ENCODE results near the gene FAM219B. TPM values are rescaled to one million over a fixed set of nuclear protein-coding genes. Genes with fewer than 3 reads are reported as not detected.

Gene FAM219B
- total and polyA plus RNA-seq, 2 of the 8 experiments (the other 6 are each of a cell fraction or from before 2014, with no cell fraction given) = 57.1 to 66.6 TPM

DNA sequence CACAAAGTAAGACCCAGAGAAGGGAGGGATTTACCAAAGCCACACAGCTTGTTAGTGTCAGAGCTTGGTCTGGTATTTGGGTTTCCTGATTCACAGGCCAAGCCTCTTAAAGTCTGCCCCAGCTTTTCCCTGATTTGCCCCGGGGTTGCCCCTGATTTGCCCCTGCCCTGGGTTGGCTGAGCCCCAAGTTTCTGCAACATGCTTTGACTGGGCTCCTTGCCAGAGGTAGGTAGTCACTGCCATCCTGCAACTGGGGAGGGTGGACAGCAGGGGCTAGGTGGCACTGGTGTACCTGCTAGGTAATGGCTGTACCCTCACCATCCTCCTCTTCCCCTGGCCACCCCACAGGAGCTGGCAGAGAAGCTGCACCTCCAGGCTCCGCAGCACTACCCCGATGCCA is 14.3 kb downstream of the FAM219B start (continued):
- no peak for TF ChIP-seq ASH2L (IDR thresholded peaks at IDR 0.05; ENCODE audit: low read length)
- no peak for TF ChIP-seq CREB1 (IDR thresholded peaks at IDR 0.05)
- TF ChIP-seq SP2 (IDR thresholded peaks at IDR 0.05; ENCODE audit: low read length) = no peak
- TF ChIP-seq CBX5 (IDR thresholded peaks at IDR 0.05; ENCODE audit: low read depth, low read length) = no peak
- no peak for TF ChIP-seq KDM4A (IDR thresholded peaks at IDR 0.05; ENCODE audit: low read depth, low read length, severe bottlenecking)
- TF ChIP-seq CHD2 (IDR thresholded peaks at IDR 0.05; ENCODE audit: low read length) = no peak
- no peak for TF ChIP-seq SIRT6 (IDR thresholded peaks at IDR 0.05; ENCODE audit: low read length)
- TF ChIP-seq RFX5 (IDR thresholded peaks at IDR 0.05; ENCODE audit: borderline replicate concordance, low read depth, low read length) = no peak
- TF ChIP-seq MAFK (IDR thresholded peaks at IDR 0.05; ENCODE audit: low read depth, low read length) = no peak
- no peak for TF ChIP-seq ATF2 (IDR thresholded peaks at IDR 0.05; ENCODE audit: low read length)

Measured in H1 (cell line).